ENCODE results near the gene SWT1. TPM values are rescaled to one million over a fixed set of nuclear protein-coding genes. Genes with fewer than 3 reads are reported as not detected.

Gene SWT1
- total RNA-seq, 2 experiments from 2014 or later: 3.0 to 3.3 TPM

Other genes starting within 250 kb of the SWT1 start
- 10 to 100 TPM; 18.6 to 19.7 TPM for gene NIBAN1, start 182.7 kb upstream of the SWT1 start, total RNA-seq
- gene RNF2, start 111.6 kb upstream of the SWT1 start, total RNA-seq: 10 to 100 TPM; 19.6 to 23.6 TPM
- gene TRMT1L, start 214 bp upstream of the SWT1 start, total RNA-seq: 10 to 100 TPM; 33.7 to 38.7 TPM
- gene IVNS1ABP, start 160.1 kb downstream of the SWT1 start, total RNA-seq: 100 to 1,000 TPM; 116 to 129 TPM